T-helper 22 cell (primary cell): Measurements from ENCODE around the gene CPXM2.

ENCODE experiments used
- DNase-seq: peaks from one replicate; pipeline ENCODE4 v3.0.0-alpha.2; 2020; ENCODE audit warnings: low read depth

CPXM2 gene

DNA sequence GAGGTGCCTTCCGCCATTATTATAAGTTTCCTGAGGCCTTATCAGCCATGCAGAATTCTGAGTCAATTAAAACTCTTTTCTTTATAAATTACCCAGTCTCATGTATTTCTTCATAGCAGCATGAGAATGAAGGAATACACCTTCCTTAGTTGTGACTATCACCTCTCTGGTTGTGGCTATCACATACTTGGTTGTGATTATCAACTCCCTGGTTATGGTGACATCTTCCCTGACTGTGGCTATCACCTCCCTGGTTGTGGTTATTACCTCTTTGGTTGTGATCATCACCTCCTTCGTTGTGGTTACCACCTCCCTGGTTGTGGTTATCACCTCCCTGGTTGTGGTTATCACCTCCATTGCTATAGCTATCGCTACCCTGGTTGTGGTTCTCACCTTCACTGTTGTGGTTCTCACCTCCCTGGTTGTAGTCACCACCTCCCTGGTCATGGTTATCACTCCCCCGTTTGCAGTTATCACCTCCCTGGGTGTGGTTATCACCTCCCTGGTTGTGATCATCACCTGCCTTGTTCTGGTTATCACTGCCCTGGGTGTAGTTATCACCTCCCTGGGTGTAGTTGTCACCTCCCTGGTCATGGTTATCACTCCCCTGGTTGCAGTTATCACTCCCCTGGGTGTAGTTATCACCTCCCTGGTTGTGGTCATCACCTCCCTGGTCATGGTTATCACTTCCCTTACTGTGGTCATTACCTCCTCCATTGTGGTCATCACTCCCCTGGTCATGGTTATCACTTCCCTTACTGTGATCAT is 119.5 kb downstream of the CPXM2 start:
- DNase-seq = no peak

DNA sequence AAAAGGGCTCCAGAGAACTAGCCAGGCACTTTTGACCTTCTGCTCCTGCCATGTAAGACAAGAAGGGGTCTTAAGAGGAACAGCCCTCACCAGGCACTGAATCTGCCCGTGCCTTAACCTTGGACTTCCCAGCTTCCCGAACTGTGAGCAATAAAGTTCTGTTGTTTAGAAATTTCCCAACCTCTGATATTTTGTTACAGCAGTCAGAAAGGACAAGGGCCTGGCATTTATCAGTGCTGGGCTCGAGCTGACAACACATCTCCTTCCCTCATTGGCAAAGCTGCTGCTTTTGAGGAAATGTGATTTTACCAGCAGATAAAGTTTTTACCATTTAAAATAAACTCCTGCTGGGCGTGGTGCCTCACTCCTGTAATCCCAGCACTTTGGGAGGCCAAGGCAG is 122.0 kb downstream of the CPXM2 start:
- DNase-seq = no peak

DNA sequence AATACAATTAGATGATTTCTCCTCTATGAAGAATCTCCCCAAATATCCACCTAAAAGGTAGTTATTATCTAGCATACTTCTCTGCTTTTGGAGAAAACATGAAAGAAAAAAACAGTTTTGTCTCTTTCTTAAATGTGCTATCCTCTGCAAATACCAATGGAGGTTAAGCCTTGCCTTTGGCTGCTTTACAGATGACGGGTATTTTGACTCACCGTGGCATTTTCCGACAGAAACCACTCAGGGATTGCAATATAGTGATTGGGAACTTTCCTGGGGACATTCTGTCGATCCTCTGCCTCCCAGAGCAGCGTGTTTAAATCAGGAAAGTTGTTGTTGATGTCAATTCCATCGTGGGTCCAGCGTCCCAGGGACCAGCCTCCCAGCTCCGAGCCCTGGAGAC is 124.8 kb downstream of the CPXM2 start:
- DNase-seq = no peak

DNA sequence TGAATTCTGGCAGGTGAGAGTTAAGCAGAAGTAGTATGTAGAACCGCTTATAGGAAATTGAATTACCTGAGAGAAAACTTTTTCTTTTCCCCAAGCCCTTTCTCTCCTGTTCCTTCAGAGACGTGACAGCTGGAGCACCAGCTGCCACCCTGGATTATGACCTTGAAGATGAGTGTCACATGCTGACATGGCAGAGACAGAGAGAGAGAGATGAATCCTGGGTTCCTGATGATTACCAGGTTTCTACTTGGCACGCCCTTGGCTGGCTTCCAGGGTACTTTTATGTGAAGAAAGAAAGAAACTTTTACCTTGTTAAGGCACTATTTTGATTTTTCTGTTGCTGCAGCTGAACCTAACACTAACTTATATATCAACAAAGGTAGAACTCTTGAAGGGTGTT is 125.6 kb downstream of the CPXM2 start:
- DNase-seq = no peak

DNA sequence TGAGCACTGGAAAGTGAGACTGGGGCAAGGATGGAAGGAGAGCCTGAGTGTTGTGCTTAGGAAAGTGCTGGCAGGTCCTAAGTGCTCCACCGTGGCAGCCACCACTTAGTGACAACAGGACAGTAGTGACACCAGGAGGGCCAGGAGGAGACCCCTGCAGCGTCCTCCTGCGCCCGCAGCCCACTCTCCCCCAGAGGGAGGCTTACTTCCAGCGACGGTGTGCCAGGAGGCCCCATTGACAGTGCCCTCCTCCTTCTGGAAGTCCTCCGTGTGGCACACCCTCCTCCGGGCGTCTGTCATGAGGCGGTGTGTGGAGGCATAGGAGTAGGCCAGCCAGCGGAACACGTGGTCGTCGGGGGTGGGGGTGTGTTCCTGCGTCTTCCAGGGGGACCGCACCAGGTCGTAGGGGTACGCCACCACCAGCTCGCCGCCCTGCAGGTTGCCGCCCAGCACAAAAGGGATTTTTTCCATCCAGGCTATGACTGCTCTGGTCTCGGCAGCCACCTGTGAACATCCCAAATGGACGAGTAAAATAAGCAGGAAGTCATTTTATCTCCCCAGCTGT is 129.9 kb downstream of the CPXM2 start:
- DNase-seq = no peak

DNA sequence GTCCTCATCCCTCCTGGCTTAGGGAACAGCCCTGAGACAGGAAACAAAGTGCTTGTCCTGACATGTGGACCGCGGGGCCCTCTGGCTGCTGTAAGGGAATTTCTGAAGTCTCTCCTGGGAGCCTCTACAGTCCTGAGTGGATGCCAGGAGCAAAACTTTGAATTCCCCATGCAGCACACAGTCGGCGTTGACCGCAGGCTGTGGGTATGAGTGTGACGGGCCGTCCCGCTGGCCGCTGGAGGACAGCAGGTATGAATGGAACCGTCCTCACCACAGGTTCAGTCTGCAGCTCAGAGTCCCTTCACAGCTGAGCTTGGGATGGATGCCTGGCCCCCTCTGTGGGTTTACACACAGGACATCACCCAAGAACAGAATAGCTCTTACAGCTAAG is 130.6 kb downstream of the CPXM2 start:
- no peak for DNase-seq

DNA sequence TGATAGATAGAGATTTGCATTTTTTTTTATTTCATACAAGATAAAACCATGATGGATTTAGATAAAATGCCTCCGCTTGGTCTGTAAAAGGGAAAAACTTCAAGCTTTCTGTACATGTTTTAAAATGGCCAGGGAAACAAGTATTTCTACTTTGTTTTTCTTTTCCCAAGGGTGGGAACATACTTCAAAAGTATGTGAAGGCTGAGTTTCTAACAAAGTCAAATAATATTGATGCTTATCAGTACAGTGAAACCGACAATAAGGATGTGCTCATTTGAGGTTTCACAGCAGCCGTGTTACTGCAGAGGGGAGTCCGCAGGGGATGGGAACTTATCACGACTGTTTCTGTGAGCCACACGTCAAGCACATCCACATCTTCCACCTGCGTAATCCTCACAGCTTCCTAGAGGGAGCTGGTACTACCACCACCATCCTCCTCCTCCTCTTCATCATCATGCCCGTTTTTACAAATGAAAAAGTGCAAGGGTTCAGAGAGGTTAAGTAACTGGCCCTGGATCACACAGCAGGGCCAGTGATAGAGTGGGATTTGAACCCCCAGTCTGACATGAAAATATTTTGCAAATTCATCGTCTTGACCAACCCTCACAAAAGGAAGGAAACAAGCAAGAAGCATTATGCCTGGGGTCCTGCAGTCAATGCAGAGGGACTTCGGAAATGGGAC is 131.1 kb downstream of the CPXM2 start:
- no peak for DNase-seq

DNA sequence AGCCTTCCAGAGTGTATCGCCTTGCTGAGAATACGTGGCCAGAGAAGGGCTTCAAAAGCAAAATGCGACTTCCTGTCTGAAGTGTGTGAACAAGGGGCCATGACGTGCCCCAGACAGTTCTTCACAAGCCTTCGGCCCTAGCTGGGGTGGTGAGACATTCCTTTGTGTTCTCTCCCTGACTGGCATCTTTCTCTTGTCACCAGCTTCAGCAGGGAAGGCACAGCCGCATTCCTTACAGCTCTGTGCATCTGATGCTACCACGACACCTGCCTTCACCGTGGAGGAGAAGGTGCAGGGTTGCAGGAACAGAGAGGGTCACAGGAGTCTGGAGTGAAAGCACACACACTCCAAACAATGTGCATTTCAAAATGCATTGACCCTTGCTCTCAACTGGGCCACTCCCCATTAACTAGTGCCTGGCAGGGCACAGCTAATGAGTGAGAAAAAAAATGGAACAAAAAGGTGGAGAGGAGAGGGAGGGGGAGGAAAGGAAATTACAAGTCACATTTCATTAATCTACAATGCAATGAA is 132.0 kb downstream of the CPXM2 start:
- DNase-seq = no peak

DNA sequence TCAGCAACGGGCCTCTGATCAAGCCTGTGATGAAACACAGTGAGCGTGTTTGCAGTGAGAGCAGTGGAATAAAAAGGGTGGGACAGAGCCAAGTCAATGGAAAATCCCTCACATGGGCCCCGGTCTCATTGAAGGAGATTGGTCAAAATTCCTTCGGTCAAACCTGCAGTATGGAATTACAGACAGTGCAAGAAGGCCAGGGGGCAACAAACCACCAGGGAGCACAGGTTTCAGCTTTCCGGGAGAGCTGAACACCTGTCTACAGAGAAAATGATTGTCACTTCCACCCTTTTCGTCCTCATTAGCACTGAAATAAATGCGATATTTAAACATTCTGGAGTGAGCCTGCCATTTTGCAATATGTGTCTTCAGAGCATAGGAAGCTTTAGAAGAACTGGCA is 132.6 kb downstream of the CPXM2 start:
- no peak for DNase-seq

DNA sequence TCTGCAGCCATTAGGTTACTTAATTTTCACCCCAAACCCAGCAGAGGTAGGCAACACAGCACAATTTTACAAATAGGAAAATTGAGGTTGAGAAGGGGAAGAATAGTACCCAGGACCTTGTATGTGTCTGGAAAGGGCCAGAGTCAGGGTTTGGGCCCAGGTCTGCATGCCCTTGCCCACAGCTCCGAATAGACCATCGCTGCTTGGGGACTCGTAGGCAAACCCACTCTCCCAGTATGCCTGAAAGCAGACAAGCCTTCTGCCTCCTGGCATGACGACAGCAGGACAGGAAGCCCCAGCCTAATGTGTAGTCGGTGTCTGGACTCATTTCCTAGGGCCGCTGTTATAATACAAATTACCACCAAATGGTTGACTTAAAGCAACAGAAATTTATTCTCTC is 133.8 kb downstream of the CPXM2 start:
- DNase-seq = no peak

DNA sequence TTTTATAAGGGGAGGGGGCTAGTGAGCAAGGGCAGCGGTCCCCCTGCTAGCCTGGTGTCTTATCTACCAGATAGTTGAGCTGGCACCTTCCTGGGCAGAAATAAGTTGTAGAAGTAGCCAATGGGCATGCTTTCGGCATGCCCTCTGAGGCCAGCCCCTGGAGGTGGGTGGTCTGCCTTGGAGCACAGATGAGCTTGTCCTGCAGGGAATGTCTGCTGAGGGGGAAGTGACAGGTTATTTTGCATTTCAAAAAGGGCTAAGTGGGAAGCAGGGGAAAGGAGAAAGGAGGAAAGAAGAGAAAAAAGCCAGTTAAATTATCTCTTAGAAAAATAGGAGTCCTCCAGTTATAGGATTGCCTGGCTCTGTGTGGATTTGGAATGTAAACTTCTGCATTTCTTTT is 136.5 kb downstream of the CPXM2 start:
- DNase-seq = no peak

DNA sequence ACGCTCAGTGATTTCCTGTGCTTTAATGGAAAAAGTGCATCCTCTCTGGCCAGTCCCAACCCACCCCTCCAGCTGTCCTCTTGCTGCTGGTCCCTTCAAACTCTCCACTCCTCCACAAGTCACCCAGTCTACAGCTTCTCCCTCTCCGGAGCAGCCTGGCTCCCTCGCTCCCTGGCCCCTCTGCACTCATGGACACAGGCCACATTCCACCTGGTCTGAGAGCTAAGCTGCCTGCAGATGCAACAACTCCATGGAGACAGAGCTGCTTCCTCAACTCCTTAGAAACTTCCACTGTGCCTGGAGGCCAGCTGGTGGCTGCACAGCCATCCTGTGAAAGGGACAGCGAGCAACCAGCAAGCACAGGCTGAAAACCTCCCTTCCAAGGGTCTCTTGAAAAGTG is 137.5 kb downstream of the CPXM2 start:
- DNase-seq = no peak

DNA sequence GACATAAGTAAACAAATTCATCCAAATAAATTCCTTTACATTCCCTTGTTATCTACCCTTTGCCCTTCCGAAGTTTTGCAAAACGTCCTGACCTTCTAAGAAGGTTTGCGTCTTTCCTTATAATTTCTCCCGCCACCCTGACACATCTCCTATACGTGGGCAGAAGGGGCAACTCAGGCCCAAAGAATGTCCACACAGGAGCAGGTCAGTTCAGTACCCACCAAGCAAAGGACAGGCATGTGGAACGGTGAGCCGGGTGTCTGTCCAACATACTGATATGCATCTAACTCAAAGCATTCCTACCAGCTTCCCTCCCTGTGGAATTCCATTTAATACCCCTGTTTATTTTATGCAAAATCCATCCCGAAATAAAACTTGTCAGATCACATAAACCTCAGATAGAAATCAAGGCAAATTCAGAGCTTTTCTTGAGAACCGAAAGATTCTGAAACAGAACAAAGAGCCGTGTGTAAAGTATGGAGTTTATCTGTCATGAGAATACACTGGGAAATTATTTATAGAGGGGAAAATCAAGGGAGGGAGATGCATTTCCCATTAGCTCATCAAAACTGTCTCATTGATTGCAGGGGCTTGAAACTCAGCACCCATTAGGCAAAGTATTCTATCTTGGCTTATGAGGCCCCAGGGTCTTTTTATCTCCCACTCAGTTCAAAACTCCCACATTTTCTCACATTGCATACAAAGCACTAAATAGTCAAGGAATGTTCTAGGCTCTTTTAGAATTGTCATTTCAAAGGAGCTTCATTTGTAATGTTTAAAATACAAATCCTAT is 140.1 kb downstream of the CPXM2 start:
- DNase-seq = no peak

DNA sequence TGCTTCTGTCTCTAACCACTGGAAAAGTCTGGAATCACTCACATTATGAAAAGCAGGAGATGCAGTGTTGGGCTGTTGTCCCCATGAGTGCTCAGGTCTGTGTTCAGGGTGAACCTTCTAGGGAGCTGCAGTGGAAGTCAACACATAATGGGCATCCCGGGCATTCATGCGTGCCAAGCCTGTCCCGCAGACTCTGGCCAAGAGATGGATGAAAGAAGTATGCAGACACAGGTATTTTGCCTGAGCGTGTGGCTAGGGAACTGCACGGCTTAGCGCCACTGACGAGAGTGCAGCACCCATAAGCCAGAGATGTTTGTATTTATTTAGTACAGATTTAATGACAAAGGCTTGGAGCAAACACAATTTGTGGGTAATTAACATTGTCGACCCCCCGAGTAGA is 140.7 kb downstream of the CPXM2 start:
- no peak for DNase-seq

DNA sequence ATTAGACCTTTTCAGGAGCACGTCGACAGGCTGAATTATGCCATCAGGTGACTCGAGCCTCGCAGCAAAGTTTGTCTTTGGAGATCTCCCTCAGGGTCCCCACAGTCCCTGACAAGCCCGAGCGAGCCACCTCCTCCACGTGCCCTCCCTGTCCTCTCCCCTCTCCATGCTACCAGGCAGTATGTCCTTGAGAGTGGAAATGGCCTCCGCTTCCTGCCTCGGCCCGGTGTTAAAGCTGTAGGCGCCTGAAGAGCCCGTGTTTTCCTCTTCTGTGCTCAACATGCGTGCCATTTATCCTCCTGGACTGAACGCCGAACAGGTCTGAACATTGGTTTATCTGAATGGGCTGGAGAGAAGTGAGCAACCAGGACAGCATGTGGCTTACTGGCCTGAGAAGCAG is 142.9 kb downstream of the CPXM2 start:
- DNase-seq = no peak

DNA sequence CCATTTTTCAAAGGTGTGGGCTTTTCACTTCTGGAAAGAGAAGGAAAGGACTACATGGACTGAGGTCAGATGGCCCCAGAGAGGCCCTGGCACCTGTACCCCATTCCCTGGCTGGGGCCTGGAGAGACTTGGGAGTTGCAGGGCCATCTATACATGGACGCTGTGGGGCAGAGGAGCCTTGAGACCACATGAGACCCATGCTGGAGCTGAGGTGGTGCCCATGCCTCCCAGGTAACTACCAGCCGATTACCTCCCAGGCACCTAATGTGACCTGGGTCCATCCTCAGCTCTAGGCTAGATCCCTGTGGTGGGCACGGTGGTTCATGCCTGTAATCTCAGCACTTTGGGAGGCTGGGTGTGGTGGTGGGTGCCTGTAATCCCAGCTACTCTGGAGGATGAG is 144.2 kb downstream of the CPXM2 start:
- no peak for DNase-seq

DNA sequence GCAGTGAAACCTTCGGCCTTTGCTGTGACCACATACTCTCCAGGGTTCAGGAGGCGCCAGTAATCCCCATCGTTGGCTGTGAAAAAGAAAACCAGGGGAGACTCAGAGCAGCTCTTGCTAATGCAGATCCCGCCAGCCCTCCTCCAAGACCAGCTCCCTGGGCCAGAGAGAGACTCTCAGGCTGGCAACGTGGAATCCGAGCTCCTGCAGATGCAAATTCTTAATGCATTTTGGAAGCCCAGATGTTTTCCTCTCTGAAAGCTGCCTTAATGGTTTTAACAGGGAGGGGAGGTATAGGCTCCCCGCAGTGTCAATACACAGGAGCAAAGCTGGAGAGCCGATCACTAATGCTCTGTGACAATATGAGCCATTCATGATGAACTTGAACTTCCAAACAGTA is 144.7 kb downstream of the CPXM2 start:
- no peak for DNase-seq

DNA sequence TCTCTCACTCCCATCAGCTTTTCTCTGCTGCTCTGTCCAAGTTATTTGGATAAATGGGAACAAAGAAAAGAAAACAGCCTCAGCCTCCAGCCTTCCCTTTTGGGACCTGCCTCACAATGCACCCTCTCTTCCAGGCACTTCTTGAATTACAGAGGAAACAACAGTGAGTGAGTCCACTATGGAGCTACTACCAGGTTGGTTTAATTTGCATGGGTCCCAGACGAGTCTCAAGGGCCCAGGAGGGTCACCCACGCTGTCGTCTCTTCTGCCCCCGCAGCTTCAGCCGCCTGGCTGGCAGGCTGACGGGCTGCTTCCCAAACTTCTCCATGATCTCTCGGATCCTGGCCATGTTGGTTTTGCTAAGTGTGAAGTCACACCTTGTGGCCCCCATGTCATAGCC is 145.1 kb downstream of the CPXM2 start:
- DNase-seq = no peak

DNA sequence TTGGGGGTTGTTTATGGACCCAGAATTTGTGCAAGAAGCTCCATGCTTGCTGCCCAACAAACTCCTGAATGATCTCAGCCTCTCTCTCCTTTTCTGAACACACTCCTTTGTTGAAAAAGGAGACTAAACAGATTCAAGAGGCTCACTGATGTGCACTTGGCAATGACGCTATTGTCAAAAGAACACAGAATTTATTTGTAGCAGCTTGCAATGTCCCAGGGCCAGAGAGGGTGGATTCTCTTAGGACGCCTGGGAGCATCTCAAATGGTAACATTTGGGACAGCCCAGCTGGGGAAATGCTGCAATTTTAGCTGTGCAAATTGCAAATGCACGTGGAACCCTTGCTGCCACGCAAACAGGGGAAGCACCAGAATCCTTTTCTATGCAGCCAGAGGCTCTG is 145.5 kb downstream of the CPXM2 start:
- no peak for DNase-seq

DNA sequence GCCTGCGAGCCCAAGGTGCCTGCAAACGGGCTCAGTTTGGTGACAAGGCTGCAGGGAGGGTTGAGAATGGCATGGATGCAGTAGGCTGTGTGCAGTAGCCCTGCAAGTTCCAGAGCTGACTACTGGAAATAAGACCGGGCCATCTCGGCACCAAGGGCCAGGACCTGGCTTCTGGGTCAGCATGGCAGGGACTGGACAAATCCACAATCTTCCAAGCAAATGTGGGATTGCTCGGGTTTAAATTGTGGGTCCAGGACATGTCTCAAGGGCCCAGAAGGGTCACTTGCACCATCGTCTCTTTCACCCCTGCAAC is 147.4 kb downstream of the CPXM2 start:
- DNase-seq = no peak

DNA sequence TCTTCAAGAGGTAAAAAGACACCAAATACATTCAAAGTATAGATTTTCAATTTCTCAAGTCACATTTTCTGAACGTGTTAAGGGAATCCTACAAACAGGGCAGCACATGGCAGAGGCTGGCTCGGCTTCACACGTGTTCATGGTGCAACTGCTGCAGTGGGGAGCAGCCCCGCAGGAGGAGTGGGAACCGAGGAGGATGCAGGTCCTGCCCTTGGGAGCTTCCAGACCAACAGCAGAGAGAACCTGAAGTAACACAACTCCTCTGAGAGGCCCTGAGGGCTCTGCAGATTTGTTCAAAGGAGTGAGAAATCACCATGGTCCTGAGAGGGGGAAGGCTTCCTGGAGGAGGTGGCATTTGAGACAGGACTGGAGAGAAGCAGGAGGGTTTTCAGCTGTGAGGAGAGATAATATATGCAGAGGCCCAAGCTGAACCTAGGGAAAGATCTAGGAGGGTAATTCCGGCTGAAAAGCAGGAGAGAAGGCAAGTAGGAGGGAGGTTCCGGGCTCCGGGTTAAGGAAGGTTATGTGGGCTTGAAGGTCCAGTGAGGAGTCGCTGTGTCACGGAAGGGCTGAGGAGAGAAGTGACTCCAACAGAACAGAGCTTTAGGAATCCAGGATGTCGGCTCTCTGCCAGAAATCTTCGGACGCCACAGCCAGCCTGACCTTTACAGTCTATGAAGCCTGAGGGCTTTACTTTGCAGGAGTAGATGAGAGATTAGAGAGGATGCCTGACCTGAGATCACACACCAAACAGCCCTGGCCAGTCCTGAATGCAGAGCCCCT is 148.0 kb downstream of the CPXM2 start:
- no peak for DNase-seq
